Esophagus muscularis mucosa (tissue), 4 donors: ENCODE results near the gene IER2.
"Not testable (repeated sequence)": the region's sequence is repeated elsewhere in the genome, so short reads cannot be mapped to it uniquely, and the experiment has no call there.

Experiments used
- EP300 ChIP-seq: sonication (generic); formaldehyde crosslinking; IDR thresholded peaks from one replicate; pipeline ENCODE4 v1.6.1; 2017; ENCODE audit warnings: antibody characterized with exemption
- POLR2A ChIP-seq: fragments of 450-650 bp; IDR thresholded peaks from one replicate; pipeline ENCODE4 v1.6.1; 2017; ENCODE audit warnings: antibody characterized with exemption, moderate library complexity, mild to moderate bottlenecking, low read depth
- POLR2AphosphoS5 ChIP-seq, 2 donors: sonication (generic); formaldehyde crosslinking; IDR thresholded peaks; one replicate each; pipeline ENCODE4 v1.6.1; 2017; ENCODE audit warnings: antibody characterized with exemption in 2 of 2
- TF ChIP-seq, protein P1 (sequence below), 3 experiments: fragments of 200-600 bp in 2 of 3; fragments of 450-650 bp in 1 of 3; sonication (generic) in 2 of 3; IDR thresholded peaks; one replicate each; pipeline ENCODE4 v1.5.1; 2017 to 2019; ENCODE audit warnings: antibody characterized with exemption in 3 of 3, mild to moderate bottlenecking in 2 of 3, moderate library complexity in 1 of 3

DNA sequence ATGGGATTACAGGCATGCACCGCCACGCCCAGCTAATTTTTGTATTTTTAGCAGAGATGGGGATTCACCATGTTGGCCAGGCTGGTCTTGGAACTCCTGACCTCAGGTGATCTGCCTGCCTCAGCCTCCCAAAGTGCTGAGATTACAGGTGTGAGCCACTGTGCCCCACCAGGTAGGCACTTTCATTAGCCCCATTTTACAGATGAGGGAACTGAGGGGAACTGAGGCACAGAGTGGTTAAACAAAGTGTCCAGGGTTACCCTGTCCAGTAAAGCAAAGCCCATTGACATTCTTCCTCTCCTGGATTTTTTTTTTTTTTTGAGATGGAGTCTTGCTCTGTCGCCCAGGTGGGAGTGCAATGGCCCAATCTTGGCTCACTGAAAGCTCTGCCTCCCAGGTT lies 15.9 kb downstream of the IER2 start:
- TF ChIP-seq, protein P1, sequence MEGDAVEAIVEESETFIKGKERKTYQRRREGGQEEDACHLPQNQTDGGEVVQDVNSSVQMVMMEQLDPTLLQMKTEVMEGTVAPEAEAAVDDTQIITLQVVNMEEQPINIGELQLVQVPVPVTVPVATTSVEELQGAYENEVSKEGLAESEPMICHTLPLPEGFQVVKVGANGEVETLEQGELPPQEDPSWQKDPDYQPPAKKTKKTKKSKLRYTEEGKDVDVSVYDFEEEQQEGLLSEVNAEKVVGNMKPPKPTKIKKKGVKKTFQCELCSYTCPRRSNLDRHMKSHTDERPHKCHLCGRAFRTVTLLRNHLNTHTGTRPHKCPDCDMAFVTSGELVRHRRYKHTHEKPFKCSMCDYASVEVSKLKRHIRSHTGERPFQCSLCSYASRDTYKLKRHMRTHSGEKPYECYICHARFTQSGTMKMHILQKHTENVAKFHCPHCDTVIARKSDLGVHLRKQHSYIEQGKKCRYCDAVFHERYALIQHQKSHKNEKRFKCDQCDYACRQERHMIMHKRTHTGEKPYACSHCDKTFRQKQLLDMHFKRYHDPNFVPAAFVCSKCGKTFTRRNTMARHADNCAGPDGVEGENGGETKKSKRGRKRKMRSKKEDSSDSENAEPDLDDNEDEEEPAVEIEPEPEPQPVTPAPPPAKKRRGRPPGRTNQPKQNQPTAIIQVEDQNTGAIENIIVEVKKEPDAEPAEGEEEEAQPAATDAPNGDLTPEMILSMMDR (IDR thresholded peaks at IDR 0.05), result not testable (repeated sequence)
- TF ChIP-seq POLR2A; EP300; POLR2AphosphoS5 (IDR thresholded peaks at IDR 0.05): not testable (repeated sequence)
